Esophagus squamous epithelium (tissue), 4 donors: ENCODE measurements around the gene SEC11C.

Source experiments
- CTCF ChIP-seq, 6 experiments: fragments of 450-650 bp in 4 of 6; fragments of 200-600 bp in 2 of 6; sonication (generic) in 2 of 6; IDR thresholded peaks; one replicate each; pipeline ENCODE4 v1.5.1; 2016 to 2019; ENCODE audit warnings: antibody characterized with exemption in 6 of 6, mild to moderate bottlenecking in 4 of 6, moderate library complexity in 4 of 6
- POLR2A ChIP-seq, 4 donors: fragments of 450-650 bp; IDR thresholded peaks; one replicate each; pipeline ENCODE4 v1.6.1; 2017; ENCODE audit warnings: antibody characterized with exemption in 4 of 4, mild to moderate bottlenecking in 4 of 4, moderate library complexity in 3 of 4

- TF ChIP-seq CTCF (IDR thresholded peaks at IDR 0.05) (no peak), POLR2A (IDR thresholded peaks at IDR 0.05) (no peak)
These were observed 9.7 kb downstream of the SEC11C start for GRCh38 chr18:59149416-59149815.
